GM10266 (cell line): ENCODE data around the gene RASSF1.

ENCODE experiments used
- DNase-seq: peaks from one replicate; pipeline ENCODE4 v3.0.0; 2012; ENCODE audit errors: extremely low spot score
- CTCF ChIP-seq: IDR thresholded peaks from 2 replicates; pipeline ENCODE4 v1.5.1; 2012; ENCODE audit warnings: mild to moderate bottlenecking, low read depth; ENCODE audit not compliant: control insufficient read depth, insufficient read depth; ENCODE audit errors: missing control alignments

Gene RASSF1

GRCh38 chr3:50293079-50293801 lies 47.4 kb downstream of the RASSF1 start:
- no peak for DNase-seq
- TF ChIP-seq CTCF: no peak

GRCh38 chr3:50292159-50293078 lies 48.2 kb downstream of the RASSF1 start, which contains the start of gene IFRD2:
TSS of gene IFRD2 (minus strand) at chr3:50292429. CDS start at chr3:50292274, 155 bp downstream.
- DNase-seq: peak; percentile 95
- no peak for TF ChIP-seq CTCF

- no peak for TF ChIP-seq CTCF
- DNase-seq: no peak
Measured at GRCh38 chr3:50290161-50290641, 50.4 kb downstream of the RASSF1 start.

GRCh38 chr3:50289130-50289529 lies 51.5 kb downstream of the RASSF1 start:
- no peak for DNase-seq
- TF ChIP-seq CTCF: no peak

- no peak for DNase-seq
- no peak for TF ChIP-seq CTCF
Measured at GRCh38 chr3:50288387-50289007, 52.1 kb downstream of the RASSF1 start.

GRCh38 chr3:50287262-50287661 lies 53.4 kb downstream of the RASSF1 start:
- TF ChIP-seq CTCF: no peak
- DNase-seq: no peak
